ENCODE measurements around the gene L3MBTL4.

GRCh38 chr18:6294148-6294784 lies 120.4 kb downstream of the L3MBTL4 start:
- no peak for TF ChIP-seq CTCF (IDR thresholded peaks at IDR 0.05)
- TF ChIP-seq POLR2AphosphoS5 (IDR thresholded peaks at IDR 0.05; ENCODE audit: low read depth, low read length), result no peak
- TF ChIP-seq SIN3A (IDR thresholded peaks at IDR 0.05; ENCODE audit: borderline replicate concordance, insufficient read depth, low read depth, low read length), result no peak
- no peak for TF ChIP-seq REST (IDR thresholded peaks at IDR 0.05; ENCODE audit: insufficient read depth in 1 of 2, low read depth in 2 of 2, low read length in 1 of 2)
- no peak for TF ChIP-seq TCF7L2 (IDR thresholded peaks at IDR 0.05; ENCODE audit: low read depth, low read length)

Measured in Panc1 (cell line).